Right ventricle myocardium inferior (tissue), 1 donor: ENCODE measurements around the gene ANGPTL3. TPM values are rescaled to one million over a fixed set of nuclear protein-coding genes. Genes with fewer than 3 reads are reported as not detected.
"Not testable (repeated sequence)": the region's sequence is repeated elsewhere in the genome, so short reads cannot be mapped to it uniquely, and the experiment has no call there.

Source experiments
- ATAC-seq: fragments of 200-7000 bp; cut with Tn5 transposase; one replicate; pipeline ENCODE4 v1.9.1; 2020; ENCODE audit warnings: mild to moderate bottlenecking, moderate library complexity
- DNase-seq: peaks from one replicate; pipeline ENCODE4 v3.0.0; 2021; ENCODE audit errors: missing footprints
- intact Hi-C: fragments of 100-400 bp; cut with DNase I; formaldehyde crosslinking; loops from one replicate; pipeline ENCODE4 v1.11.0; 2022
- long read RNA-seq: library from polyadenylated mRNA; unstranded; transcript quantifications from one replicate; pipeline ENCODE4 v2.0.0, GENCODE V29; 2021
- total RNA-seq: library from RNA; stranded (reverse); fragmentation: NEBNext Ultra II Directional; extraction: Animal tissue kit (Norgen Biotek cat#: 25700); gene quantifications from one replicate; pipeline ENCODE4 v1.2.1, GENCODE V29; 2021
- donor health status: DM: no; HTN: yes; CAD: no; lungs with severe emphysema.

Gene ANGPTL3
- not detected for total RNA-seq
- long read RNA-seq: 0 reads

DNA sequence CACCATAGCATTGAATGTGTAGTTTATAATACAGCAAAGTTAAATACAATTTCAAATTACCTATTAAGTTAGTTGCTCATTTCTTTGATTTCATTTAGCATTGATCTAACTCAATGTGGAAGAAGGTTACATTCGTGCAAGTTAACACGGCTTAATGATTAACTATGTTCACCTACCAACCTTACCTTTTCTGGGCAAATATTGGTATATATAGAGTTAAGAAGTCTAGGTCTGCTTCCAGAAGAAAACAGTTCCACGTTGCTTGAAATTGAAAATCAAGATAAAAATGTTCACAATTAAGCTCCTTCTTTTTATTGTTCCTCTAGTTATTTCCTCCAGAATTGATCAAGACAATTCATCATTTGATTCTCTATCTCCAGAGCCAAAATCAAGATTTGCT lies at the start of gene ANGPTL3:
Gene ANGPTL3, plus strand, starts transcription at position 240 of the 400 bp plus-strand sequence. Its CDS starts 47 bp downstream, at position 287.
- DNase-seq (no peak), ATAC-seq (no peak)
- intact Hi-C loops: no loop called here

- DNase-seq (no peak), ATAC-seq (no peak)
- intact Hi-C loops: no loop called here
These were observed 36.0 kb upstream of the ANGPTL3 start for GRCh38 chr1:62561306-62561705.

DNA sequence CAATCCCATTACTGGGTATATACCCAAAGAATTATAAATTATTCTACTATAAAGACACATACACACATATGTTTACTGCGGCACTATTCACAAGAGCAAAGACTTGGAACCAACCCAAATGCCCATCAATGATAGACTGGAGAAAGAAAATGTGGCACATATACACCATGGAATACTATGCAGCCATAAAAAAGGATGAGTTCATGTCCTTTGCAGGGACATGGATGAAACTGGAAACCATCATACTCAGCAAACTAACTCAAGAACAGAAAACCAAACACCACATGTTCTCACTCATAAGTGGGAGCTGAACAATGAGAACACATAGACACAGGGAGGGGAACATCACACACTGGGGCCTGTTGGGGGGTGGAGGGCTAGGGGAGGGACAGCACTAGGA lies 30.1 kb upstream of the ANGPTL3 start:
- DNase-seq, intact Hi-C loops, ATAC-seq: not testable (repeated sequence)

GRCh38 chr1:62567926-62568325 lies 29.4 kb upstream of the ANGPTL3 start:
- not testable (repeated sequence) for ATAC-seq

GRCh38 chr1:62571517-62571916 lies 25.8 kb upstream of the ANGPTL3 start:
- ATAC-seq, intact Hi-C loops, DNase-seq: not testable (repeated sequence)

More at GRCh38 chr1:62567926-62568325, 29.4 kb upstream of the ANGPTL3 start:
- intact Hi-C loops, DNase-seq: not testable (repeated sequence)

DNA sequence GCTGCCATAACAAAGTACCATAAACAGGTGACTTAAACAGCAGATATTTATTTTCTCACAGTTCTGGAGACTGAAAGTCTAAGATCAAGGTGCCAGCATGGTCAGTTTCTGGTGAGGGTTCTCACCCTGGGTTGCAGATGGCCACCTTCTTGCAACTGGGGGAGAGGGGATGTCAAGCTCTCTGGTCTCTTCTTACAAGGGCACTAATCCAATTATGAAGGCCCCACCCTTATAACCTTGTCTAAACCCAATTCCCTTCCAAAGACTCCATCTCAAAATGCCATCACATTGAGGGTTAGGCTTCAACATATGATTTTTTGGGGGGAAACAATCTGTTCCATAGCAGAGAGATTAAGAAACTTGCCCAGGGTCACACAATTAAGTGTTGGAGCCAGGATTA lies 24.8 kb upstream of the ANGPTL3 start:
- ATAC-seq (no peak), DNase-seq (no peak)
- intact Hi-C loops: no loop called here

DNA sequence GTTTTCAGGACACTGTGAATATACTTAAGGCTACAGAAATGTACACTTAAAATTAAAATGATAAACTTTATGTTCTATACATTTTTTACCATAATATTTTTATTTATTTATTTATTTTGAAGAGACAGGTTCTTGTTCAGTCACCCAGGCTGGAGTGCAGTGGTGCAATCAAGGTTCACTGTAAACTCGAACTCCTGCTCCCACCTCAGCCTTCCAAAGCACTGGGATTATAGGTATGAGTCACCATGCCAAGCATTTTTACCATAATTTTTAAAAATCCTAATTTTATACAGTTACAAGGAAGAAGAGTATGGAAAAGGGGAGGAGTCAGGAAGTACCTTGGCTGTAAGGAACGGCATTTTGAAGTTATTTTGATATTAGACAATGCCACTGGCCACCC lies 23.6 kb upstream of the ANGPTL3 start:
- DNase-seq (no peak), ATAC-seq (no peak)
- intact Hi-C loops: no loop called here

GRCh38 chr1:62585469-62586155 lies 11.7 kb upstream of the ANGPTL3 start:
- DNase-seq: no peak
- no peak for ATAC-seq
- intact Hi-C loops: no loop called here

DNA sequence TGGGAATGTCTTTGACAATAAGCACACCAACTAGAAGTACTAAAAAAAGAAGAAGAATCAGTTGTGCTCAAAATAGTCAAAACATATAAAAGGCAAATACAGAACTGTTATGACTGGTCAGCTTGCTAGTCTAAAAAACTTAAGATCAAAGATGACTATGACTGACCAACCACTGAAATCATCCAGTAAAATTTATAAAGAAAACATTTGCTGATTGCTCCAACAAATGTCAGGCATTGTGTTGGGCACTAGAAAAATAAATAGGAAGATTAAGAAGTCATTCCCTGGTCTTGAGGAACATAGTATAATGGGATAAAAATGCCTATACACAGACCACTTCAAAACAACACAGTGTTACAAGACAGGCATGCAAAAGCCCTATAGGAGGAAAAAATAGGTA lies 9.3 kb upstream of the ANGPTL3 start:
- intact Hi-C loops: no loop called here
- ATAC-seq (no peak), DNase-seq (no peak)

GRCh38 chr1:62589321-62589720 lies 8.0 kb upstream of the ANGPTL3 start:
- DNase-seq (no peak), ATAC-seq (no peak)
- intact Hi-C loops: no loop called here

- ATAC-seq (no peak), DNase-seq (no peak)
- intact Hi-C loops: no loop called here
These were observed 6.9 kb upstream of the ANGPTL3 start for GRCh38 chr1:62590255-62590969.

GRCh38 chr1:62590970-62591368 lies 6.4 kb upstream of the ANGPTL3 start:
- ATAC-seq (no peak), DNase-seq (no peak)
- intact Hi-C loops: no loop called here

GRCh38 chr1:62593825-62594394 lies 3.4 kb upstream of the ANGPTL3 start:
- intact Hi-C loops: loop anchor here (2.0 kb wide), 1 partner anchor 61 kb away; no protein-coding TSS in a partner anchor
- ATAC-seq (no peak), DNase-seq (no peak)

DNA sequence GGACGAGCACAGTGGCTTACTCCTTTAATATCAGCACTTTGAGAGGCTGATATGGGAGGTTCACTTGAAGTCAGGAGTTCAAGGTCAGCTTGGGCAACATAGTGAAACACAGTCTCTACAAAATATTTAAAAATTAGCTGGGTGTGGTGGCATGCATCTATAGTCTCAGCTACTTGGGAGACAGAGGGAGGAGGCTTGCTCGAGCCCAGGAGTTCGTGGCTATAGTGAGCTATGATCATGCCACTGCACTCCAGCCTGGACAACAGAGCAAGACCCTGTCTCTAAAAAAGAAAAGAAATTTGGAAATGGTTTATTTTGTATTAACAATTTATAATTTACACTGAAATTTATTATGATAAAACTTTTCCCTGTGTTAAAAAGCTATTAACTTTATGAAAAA lies 1.7 kb upstream of the ANGPTL3 start:
- DNase-seq (no peak), ATAC-seq (no peak)
- intact Hi-C loops: no loop called here

- intact Hi-C loops: no loop called here
- no peak for ATAC-seq
These were observed 1.7 kb downstream of the ANGPTL3 start for GRCh38 chr1:62599044-62599443.

DNA sequence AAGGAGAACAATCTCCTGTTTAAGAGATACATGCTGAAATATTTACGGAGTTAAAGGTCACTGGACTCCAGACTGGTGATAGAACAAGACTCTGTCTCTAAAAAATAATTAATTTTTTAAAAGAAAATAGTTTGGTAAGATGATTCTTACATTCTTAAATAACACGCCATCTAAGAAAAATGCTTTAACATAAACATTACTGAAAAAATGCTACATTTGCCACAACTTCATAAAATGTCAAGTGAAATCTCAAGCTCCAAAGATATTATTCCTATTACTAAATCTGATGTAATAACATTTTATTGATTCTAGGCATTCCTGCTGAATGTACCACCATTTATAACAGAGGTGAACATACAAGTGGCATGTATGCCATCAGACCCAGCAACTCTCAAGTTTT lies 4.1 kb downstream of the ANGPTL3 start:
- ATAC-seq (no peak), DNase-seq (no peak)
- intact Hi-C loops: no loop called here

More at GRCh38 chr1:62599044-62599443, 1.7 kb downstream of the ANGPTL3 start:
- DNase-seq: no peak

- DNase-seq (no peak), ATAC-seq (no peak)
- intact Hi-C loops: no loop called here
These were observed 11.6 kb downstream of the ANGPTL3 start for GRCh38 chr1:62608905-62609304.

- intact Hi-C loops, ATAC-seq, DNase-seq: not testable (repeated sequence)
These were observed 13.3 kb downstream of the ANGPTL3 start for GRCh38 chr1:62610588-62610987.

DNA sequence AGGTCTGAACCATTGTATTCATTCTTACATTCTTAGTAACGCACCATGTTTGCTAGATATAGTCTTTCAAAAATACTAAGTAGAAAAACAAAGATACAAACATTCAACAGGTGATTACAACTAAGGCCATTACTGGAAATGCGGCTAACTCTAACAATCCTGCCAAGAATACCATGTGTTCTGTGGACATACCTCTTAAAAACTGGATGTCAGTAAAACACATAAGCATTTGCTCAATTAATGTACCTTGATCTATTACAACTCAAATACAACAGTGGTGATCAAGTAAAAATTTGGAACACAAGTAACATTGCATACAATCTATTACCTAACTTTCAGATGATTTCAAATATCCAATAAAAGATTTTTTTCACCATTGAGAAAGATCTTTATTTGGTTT lies 15.4 kb downstream of the ANGPTL3 start:
- intact Hi-C loops: no loop called here
- no peak for DNase-seq

DNA sequence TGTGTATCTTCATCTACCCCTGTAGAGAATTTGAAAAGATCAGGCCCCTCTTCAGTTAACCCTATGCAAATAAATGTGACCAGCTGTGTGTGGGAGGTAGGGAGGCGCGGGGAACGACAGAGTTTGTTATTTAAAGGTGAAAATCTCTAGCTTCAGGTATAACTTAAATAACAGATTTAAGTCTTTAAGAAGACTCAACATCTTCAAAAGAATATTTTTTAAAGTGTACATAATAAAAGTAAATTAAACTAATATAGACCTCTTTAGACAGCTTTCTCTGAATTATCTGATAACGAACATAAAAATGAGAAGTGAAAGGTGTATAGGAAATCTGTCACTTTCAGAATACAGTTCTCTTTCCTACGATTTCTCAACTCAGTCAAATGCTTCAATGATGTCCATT lies 16.0 kb downstream of the ANGPTL3 start:
- intact Hi-C loops: no loop called here
- no peak for DNase-seq
- ATAC-seq: no peak

More for the DNA sequence above, 15.4 kb downstream of the ANGPTL3 start:
- no peak for ATAC-seq
